ENCODE measurements around the gene SOX15.
"Not testable (repeated sequence)": the region's sequence is repeated elsewhere in the genome, so short reads cannot be mapped to it uniquely, and the experiment has no call there.

The SOX15 gene

DNA sequence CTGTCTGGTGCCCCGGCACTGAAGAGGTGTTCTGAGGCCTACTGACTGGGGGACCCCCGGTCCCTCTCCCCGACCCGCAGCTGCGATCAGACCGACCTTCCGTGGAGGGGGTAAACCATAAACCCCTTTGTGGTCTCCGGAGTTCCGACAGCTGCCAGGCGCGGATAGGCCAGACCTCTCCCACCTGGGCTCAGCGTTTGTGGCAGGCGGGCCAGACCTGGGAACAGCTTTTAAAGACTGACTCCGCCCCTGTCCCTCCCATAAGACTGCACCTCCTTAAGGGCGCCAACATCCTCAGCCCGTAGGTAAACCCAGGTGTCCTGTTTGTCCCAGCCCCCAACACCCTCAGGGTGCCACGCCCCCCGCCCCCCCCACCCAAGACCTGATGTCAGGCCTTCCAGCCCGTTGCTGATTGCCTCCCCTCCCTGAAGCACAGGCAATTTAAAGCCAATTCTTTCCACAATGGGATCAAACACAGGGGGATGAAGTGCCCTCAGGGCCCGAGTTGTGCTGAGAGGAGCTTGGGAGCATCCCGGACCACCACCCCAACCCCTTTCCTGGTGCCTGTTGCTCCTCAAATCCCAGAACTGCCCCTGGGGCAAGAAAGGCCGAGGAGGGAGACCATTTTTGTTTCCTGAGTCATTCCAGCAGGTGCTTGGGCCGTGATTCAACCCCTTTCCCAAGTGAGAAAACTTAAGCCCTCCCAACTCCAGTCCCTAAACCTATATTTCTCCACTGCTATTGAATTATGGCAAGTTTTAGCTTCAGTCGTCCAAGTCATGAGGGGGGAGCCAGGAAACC, at the start of gene SOX15:
TSS of gene SOX15 (minus strand) at position 204 of the 801 bp plus-strand sequence. CDS start 418 bp downstream, outside the sequence.
- peak; percentile 94 for FAIRE-seq

DNA sequence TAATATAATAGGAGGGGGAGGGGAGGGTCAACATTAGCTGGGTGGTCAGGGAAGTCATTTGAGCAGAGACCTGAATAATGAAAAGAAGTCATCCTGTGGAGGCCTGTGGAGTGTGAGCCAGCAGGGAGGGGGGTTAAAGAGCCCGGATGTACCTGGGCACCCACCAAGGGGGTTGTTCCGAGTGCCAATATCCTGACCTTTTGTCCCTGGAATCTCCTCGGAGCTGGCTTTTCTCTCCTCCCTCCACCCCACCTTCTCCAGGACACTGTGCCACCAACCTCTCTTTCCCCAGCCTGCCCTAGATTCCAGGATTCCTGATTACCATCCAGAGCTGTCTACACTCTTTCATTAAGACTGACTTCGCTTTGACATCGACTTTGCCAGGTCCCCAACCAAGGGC, 46.3 kb upstream of the SOX15 start:
- no peak for FAIRE-seq

DNA sequence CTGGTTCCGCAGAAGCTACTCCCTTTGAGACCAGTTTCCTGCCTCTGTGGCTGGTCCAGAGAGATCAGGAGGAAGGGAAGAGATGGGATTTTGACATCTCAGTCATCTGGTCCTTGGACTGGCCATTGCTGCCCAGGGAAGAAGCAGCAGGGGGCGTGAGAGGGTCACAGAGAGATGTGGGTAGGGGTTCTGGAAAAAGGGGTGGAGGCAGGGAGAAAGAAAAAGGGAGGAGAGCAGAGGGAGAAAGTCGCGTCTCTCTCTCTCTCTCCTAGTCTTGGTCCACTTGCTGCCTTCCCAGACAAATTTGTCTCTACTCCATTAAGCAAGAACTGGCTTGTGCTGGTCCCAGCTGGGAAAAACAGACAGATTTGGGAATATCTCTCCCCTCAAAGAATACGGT, 44.5 kb upstream of the SOX15 start:
- FAIRE-seq, result no peak

DNA sequence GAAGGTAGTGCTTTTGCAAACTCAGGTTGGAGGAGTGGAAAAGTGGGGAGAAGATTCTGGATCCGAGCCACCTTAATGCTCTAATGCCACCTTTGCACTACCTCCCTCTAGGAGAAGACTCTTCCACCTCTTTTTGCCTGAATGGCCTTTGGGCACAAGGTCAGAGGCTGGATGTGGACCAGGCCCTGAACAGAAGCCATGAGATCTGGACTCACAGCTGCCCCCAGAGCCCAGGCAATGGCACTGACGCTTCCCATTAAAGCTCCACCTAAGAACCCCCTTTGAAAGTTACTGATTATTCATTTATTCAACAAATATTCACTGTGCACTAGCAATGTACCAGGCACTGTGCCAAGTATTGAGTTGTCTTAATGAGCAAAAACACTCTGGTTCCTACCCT, 43.2 kb upstream of the SOX15 start:
- no peak for FAIRE-seq

DNA sequence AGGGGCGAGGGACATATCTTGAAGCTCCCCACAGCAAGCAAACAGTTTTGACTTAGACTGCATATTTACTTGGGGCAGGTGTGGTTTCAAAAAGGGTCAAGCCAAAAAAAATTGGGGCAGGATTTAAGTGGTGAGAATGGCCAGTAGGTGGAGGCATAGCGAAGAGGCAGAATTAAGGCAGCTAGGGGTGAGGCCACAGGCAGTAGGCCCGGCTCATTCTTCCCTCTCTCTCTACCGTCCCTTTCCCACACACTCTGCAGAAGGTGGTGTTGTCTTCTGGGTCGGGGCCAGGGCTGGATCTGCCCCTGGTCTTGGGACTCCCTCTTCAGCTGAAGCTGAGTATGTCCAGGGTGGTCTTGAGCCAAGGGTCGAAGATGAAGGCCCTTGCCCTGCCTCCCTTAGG, 42.6 kb upstream of the SOX15 start:
- FAIRE-seq, result peak; percentile 88

DNA sequence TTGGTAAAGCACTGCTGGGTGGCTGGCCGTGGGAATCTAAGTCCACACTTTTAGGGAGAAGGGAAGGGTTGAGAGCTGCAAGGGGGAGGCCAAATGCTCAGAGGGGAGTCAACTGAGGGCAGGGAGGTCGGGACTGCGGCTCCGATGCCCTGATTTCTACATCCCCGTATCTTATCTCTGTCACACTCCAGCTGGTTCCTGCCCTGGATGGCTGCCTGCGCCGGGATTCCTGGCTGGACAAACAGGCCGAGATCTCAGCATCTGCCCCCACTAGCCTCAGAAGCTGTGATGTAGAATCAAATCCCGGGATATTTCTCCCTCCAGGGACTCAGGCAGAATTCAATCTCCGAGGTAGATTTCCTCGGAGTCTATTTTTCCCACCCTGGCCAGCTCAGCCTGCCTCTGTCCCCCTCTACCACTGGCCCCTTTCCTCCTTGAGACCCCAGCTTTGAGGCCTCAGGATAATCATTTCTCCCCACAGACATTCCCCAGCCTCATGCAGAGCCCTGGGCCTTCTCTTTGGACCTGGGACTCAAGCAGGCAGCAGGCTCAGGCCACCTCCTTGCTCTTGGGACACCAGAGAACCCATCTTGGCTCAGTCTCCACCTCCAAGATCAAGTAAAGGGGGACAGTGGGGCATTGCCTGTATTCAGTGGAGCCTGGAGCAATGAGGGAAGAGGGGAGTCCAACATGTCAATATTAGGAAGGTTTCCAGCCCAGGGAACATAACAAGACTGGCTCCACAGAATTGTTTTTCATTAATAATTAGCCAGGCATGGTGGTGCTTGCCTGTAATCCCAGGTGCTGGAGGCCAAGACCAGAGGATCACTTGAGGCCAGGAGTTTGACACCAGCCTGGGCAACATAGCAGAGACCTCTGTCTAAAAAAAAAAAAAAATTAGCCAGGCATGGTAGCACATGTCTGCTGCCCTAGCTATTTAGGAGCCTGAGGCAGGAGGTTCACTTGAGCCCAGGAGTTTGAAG, 41.8 kb upstream of the SOX15 start:
- no peak for FAIRE-seq

DNA sequence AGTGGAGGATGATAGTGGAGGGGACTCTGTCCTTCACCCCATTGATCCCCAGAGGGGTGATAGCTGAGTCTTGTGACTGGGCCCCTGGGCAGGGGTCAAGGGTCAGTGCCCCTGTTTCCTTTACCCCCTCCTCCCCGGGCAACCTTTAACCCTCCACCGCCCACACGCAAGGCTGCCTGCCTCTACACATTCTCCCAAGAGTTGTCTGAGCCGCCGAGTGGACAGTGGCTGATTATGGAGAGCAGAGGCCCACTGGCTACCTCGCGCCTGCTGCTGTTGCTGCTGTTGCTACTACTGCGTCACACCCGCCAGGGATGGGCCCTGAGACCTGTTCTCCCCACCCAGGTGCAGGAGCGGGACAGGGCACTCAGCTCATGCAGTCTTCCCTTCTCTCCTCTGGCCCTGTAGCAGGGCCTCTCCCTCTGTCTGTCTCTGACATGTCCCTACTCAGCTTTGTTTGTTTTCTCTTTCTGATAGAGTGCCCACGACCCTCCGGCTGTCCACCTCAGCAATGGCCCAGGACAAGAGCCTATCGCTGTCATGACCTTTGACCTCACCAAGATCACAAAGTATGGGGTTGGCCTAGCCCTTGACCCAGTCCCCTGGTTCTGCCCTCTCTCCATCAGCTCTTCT, 40.2 kb upstream of the SOX15 start, which contains the start of gene SHBG:
TSS of gene SHBG (plus strand) at position 197 of the 633 bp plus-strand sequence. CDS start at position 235, 38 bp downstream.
- FAIRE-seq, result no peak

DNA sequence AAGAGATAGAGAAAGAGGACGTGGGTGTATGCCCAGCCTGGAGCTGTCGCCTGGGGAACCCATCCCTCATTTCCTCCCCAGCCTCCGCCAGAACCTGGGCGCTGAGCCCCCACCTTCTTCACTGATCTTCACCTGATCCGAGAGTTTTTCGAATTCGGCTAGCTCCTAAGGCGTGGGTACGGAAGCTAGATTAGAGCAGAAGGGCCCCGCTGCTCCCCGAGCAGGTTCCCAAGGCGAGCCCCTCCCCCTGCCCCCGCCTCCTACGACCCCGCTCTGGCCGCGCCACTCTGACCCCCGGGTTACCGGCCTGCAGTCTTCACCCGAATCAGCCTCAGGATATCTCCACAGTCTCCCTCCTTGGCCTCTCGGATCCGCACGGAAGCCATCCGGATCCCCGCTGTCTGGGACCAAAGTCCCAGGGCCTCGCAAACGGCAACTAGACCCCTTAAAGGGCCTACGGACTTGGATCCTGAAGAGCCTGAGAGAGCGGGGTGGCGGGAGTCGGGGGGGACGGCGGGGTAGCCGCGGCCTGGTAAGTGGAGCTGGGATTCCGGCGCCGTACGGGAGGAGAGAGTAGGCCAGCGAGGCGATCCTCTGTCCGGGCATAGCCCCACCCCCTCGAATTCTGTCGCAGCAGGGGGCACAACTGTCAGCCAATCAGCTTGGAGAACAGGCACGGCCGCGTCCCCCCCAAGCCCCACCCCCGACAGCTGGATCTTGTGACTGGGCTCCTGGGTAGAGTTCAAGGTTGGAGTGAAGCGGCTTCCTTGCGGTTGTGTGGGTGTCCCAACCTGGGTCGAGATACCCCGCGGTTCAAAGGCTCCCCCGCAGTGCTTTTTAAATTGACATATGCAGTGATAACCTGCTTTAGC, 37.6 kb upstream of the SOX15 start, which contains the start of gene SAT2:
TSS of gene SAT2 (minus strand) at position 572 of the 872 bp plus-strand sequence. CDS start at position 386, 186 bp downstream.
- peak; percentile 95 for FAIRE-seq

DNA sequence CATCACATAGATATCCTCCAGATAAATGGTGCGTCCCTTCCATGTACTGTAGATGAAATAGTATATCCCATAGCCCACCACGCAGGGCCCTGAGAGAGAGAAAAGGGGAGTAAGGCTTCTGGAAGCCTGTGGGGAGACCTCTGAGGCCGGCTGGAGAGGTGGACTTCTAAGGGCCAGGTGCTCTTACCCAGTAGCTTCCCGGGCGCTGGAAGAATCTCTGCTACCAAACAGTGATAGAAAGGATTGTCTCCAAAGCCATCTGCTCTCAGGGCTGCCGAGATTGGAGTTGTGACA, 37.0 kb upstream of the SOX15 start:
- no peak for FAIRE-seq

DNA sequence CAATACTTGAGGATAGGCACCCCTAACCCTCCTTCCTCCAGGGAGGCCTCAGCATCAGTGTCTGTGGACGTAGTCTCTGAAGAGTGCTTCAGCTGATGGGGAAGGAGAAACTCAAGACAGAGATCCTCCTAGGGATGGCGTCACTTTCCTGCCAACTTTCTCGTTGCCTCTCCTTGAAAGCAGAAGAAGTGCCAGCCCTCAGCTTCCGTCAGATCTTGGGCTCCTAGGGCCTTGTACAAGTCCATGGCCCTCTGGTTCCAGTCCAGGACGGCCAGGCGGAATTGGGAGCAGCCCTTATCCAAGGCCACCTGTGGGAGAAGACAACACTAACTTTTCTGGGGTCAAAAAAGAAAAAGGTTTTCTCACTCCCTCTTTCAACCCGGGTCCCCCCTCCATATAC, 36.4 kb upstream of the SOX15 start:
- FAIRE-seq, result no peak

DNA sequence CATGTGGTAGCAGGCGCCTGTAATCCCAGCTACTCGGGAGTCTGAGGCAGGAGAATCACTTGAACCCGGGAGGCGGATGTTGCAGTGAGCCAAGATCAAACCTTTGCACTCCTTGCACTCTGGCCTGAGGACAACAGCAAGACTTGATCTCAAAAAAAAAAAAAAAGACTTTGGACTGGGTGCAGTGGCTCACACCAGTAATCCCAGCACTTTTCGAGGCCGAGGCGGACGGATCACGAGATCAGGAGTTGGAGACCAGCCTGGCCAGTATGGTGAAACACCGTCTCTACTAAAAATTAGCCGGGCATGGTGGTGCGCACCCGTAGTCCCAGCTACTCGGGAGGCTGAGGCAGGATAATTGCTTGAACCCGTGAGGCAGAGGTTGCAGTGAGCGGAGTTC, 35.9 kb upstream of the SOX15 start:
- not testable (repeated sequence) for FAIRE-seq

DNA sequence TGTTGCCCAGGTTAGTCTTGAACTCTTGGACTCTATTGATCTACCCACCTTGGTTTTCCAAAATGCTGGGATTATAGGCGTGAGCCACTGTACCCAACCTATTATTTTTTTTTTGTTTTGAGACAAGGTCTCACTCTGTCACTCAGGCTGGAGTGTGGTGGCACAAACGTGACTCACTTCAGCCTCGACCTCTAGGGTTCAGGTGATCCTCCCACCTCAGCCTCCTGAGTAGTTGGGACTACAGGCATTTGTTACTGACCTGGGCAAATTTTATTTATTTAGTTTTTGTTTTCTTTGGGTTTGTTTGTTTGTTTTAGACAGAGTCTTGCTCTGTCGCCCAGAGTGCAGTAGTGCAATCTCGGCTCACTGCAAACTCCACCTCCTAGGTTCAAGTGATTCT, 33.8 kb upstream of the SOX15 start:
- FAIRE-seq, result no peak

DNA sequence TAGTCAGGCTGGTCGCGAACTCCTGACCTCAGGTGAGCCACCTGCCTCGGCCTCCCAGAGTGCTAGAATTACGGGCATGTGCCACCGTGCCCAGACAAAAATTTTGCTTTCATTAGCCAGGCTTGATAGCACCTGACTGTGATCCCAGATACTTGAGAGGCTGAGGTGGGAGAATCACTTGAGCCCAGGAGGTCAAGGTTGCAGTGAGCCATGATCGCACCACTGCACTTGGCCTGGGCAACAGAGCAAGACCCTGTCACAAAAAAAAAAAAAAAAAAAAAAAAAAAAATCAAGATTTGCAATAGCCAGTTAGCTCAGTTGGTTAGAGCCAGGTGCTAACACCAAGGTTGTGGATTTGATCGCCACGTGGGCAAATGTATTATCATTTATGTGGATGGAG, 30.9 kb upstream of the SOX15 start:
- FAIRE-seq, result no peak

DNA sequence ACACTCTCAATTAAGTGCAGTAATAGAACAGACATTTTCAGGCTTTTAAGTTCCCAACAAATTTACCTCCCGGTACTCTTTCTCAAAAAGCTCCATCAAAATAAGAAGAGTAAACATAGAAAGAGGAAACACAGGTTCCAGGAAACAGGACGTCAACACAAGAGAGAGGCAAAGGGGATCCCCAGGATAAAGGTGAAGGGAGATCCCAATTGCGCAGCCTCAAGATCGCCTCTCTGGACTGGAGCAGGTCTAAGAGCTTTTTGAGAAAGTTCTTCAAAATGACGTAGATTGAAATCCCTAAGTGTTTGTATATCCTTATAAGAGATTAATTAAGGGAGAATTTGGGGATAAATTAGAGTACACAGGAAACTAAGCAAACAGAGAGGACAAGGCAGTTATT, 28.7 kb upstream of the SOX15 start:
- no peak for FAIRE-seq

DNA sequence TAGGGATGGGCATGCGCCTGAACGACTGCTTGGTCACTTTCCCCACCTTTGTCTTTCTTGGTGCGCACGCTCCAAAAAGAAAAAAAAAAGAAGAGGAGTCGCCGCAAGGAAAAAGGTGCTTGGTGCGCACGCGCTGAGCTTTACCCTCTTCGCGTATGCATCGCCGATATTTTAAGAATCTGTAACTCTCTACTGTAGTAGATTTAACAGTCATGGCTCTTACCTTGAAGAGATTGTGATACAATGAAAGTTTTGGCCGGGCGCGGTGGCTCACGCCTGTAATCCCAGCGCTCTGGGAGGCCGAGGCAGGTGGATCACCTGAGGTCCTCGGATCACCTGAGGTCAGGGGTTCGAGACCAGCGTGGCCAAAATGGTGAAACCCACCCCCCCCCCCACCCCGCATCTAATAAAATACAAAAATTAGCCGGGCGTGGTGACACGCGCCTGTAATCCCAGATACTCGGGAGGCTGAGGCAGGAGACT, 25.4 kb upstream of the SOX15 start:
- FAIRE-seq, result no peak

DNA sequence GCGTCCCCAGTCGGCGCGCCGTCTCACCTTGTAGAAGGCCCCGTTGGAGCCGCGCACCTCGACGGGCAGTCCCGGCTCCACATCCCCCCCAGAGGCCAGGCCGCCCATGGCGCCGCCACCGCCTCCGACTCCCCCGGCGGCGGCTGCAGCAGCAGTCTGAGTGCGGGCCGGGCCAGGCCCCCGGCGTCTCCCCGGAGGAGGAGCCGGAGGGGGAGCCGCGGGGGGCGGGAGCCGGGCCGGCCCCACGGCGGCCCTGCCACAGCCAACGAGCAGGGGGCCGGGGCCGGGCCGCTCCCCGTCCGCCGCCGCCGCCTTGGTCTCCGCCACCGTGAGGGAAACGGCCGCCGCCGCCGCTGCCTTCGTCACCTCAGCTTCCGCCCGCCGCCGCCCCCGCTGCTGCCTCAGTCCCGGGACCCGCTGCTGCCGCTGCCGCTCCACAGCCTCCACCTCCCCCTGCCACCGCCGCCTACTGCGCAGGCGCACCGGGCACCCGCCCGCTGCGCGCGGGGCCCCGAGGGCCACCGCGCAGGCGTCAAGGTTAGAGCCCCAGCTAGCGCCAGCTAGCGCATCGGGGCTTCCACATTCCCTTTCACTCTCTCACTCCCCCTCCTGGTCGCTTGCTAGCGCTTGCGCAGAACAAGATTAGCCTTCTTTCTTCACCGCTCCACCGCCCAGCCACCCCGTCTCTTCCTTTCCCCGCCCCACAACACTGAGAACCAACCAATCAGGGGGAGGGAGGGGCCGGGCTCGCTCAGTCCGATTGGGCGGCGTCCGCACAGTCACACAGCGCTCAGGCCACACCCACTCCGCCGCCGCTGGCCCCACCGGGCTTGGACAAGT, 24.8 kb upstream of the SOX15 start, which contains the start of gene FXR2:
TSS of gene FXR2 (minus strand) at position 473 of the 840 bp plus-strand sequence. CDS start at position 108, 365 bp downstream.
- FAIRE-seq, result peak; percentile 99

DNA sequence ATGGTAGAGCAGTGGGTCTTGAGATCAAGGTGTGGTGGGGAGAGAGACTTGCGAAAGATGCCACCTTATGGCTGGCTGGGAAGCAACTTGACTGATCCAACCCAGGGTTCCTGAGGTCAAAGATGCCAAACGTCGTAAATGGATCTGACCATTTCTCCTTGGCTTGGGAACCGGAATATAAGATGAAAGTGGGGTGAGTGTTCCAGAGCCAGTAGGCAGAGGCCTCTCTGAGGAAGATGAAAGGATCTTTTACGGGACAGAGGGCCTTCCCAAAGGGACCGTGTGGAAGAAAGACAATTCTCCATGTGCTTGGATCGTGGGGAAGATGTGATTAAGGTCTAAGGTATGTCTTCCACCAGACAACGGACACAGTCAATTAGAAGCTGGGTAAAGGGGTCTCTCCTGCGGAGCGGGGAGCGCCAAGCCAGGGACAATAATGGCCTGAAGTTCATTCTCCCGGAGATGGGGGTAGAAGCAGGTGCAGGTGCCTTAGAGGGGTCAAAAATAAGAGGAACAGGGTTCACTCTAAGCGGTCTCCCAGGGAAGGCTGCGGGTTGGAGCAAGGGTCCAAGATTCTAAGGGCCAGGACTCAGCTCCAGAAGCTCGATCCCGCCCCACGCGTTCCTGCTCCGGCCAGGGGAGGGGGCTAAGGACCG, 24.0 kb upstream of the SOX15 start:
- no peak for FAIRE-seq

DNA sequence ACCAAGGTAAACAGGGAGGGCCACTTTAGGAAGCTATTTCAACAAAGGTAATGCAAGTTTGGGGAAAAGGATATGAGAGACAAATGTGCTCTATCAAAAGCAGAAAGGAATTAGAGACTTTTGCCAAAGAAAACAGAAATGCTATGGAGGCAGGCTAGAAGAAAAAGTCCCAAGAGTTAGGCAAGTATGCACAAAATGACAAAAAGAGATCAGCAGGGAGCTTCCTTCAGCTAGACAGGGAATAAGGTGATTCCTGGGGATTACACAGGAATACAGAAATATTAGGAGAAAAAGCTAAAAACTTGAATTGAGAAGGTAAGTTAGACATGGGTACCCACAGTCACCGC, 22.4 kb upstream of the SOX15 start:
- no peak for FAIRE-seq

DNA sequence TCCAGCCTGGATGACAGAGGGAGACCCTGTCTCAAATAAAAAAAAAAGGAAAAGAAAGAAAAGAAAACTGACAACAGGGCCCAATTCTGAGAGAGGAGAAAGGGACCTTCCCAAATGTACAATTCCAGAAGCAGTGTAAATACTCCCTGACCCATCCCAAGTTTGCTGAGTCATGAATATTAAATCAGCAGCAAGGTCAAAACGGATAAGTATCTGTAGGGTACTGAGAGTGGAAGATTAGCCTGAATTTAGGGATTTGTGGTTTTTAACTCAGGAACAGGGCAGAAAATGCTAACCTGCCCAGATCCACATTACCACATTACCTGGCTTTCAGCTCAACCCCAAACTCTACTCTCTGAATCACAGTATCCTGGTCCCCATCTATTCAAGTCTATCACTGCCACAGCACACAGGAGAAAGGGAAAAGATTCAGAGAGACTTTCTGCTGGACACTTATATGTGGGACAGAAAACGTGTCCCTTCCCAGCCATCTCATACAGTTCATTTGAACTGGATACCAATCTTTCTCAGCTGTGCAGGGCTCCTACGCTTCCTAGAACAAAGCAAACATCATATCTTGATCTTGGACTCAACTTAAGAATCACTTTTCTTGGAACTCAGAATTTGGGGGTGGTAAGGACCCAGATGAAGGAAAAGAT, 21.9 kb upstream of the SOX15 start:
- no peak for FAIRE-seq

DNA sequence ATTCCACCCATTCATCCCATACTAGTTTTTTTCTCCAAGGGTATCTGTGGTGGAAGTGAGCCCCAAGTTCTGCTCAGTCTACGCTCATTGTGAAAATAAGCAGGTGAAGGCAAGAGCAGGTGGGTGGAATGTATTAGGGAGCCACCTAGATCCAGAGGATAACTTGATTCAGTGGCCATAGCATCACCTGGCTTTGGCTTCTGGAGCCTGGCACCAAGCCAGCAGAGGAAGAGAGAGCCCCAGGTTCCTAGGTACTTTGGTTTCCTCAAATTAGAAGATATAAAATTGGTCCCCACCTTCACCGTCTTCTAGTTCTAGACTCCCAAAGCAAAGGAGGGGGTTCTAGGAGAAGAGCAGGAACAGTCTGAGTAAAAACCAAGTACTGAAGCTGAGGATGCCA, 20.7 kb upstream of the SOX15 start:
- FAIRE-seq, result no peak
